ENCODE results near the gene KCNH1.

KCNH1 gene

DNA sequence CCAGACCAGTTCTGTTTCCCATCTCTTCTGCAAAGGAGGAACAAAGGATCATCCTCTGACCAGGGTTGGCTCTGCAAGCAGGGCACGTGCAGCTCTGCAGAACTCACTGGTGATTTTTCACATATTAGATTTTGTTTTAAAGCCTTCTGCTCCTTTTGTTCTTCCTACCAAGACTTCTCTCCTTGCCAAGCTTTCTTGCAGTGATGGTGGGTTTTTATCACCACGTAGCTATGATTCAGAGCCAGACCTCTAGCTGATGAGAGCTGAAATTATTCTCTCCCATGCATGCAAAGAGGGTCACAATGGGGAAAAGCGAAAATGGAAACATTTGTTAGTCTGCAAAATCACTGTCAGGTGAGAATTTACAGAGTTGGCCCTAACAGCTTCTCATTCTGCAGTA is 225.2 kb downstream of the KCNH1 start:
- H3K9me3 Mint-ChIP-seq, result no peaks in the 10 kb centered on the region
- no peak overlapping the region for H3K4me3 Mint-ChIP-seq
- no peak for ATAC-seq (replicated peaks)
- H3K27ac Mint-ChIP-seq, result no peak overlapping the region
- H3K4me1 Mint-ChIP-seq, result peaks cover 5 to 7% of the 10 kb centered on the region in 2 donors
- H3K27me3 Mint-ChIP-seq, result peaks cover 4 to 12% of the 10 kb centered on the region in 2 donors
- no peaks in the 10 kb centered on the region for H3K36me3 Mint-ChIP-seq
- no peak for DNase-seq

- no peak for ATAC-seq (replicated peaks)
- H3K4me3 Mint-ChIP-seq, result no peak overlapping the region
- H3K27me3 Mint-ChIP-seq, result peaks cover 4 to 12% of the 10 kb centered on the region in 2 donors
- H3K4me1 Mint-ChIP-seq, result peaks cover 5 to 7% of the 10 kb centered on the region in 2 donors
- no peaks in the 10 kb centered on the region for H3K9me3 Mint-ChIP-seq
- no peak for DNase-seq
- H3K27ac Mint-ChIP-seq, result no peak overlapping the region
- H3K36me3 Mint-ChIP-seq, result no peaks in the 10 kb centered on the region
Observed at GRCh38 chr1:210908257-210908656, 225.7 kb downstream of the KCNH1 start.

- ATAC-seq (replicated peaks) (no peak), DNase-seq (no peak)
- H3K4me1 Mint-ChIP-seq, result peaks cover 4 to 5% of the 10 kb centered on the region in 2 donors
- no peak overlapping the region for H3K4me3 Mint-ChIP-seq
- no peaks in the 10 kb centered on the region for H3K9me3 Mint-ChIP-seq
- H3K36me3 Mint-ChIP-seq, result no peaks in the 10 kb centered on the region
- peaks cover 0 to 12% of the 10 kb centered on the region in 2 donors for H3K27me3 Mint-ChIP-seq
- H3K27ac Mint-ChIP-seq, result no peak overlapping the region
Observed at GRCh38 chr1:210907251-210907805, 226.6 kb downstream of the KCNH1 start.

- H3K4me3 Mint-ChIP-seq, result no peak overlapping the region
- H3K27me3 Mint-ChIP-seq, result peaks cover 0 to 12% of the 10 kb centered on the region in 2 donors
- no peak overlapping the region for H3K27ac Mint-ChIP-seq
- DNase-seq (peak; percentile 3), ATAC-seq (replicated peaks) (peak; percentile 74)
- peaks cover 4 to 5% of the 10 kb centered on the region in 2 donors for H3K4me1 Mint-ChIP-seq
- no peaks in the 10 kb centered on the region for H3K36me3 Mint-ChIP-seq
- H3K9me3 Mint-ChIP-seq, result no peaks in the 10 kb centered on the region
Observed at GRCh38 chr1:210905944-210906453, 227.9 kb downstream of the KCNH1 start.

DNA sequence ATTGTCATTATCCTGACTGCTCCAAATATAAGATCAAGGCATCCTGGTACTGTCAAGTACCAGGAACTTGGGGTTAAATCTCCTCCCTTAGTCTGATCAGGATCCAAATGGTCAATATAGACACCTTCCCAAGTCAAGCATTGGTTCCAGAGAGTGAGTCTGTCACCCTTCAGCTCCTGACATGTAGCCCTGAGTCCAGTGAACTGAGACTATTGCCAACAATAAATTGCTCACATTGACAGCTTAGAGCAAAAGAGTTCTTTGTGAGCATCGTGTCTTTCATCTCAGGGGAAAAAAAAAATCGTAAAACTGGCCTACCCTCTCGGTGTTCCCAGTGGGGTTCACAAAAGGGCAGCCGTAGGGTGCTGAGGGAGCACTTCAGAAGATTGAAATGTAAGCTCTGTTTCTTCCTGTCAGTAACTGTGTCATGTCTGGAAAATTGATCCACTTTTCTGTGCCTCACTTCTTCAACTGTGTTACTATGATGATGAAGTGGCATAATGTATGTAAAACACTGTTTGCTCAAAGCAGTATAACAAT is 228.5 kb downstream of the KCNH1 start:
- Mint-ChIP-seq H3K9me3 (no peaks in the 10 kb centered on the region), H3K4me1 (peaks cover 4 to 5% of the 10 kb centered on the region in 2 donors), H3K4me3 (no peak overlapping the region), H3K27ac (no peak overlapping the region), H3K36me3 (no peaks in the 10 kb centered on the region), H3K27me3 (peaks cover 0 to 12% of the 10 kb centered on the region in 2 donors)
- no peak for ATAC-seq (replicated peaks)
- DNase-seq, result no peak

GRCh38 chr1:210901981-210902770 is 231.8 kb downstream of the KCNH1 start:
- peaks cover 0 to 2% of the 10 kb centered on the region in 2 donors for H3K9me3 Mint-ChIP-seq
- DNase-seq, result no peak
- H3K27me3 Mint-ChIP-seq, result peaks cover 1 to 4% of the 10 kb centered on the region in 2 donors
- H3K4me1 Mint-ChIP-seq, result peaks cover 4 to 5% of the 10 kb centered on the region in 2 donors
- ATAC-seq (replicated peaks), result no peak
- no peak overlapping the region for H3K4me3 Mint-ChIP-seq
- H3K27ac Mint-ChIP-seq, result no peak overlapping the region
- H3K36me3 Mint-ChIP-seq, result no peaks in the 10 kb centered on the region

- H3K27ac Mint-ChIP-seq, result no peak overlapping the region
- H3K4me3 Mint-ChIP-seq, result no peak overlapping the region
- H3K36me3 Mint-ChIP-seq, result no peaks in the 10 kb centered on the region
- peaks cover 0 to 2% of the 10 kb centered on the region in 2 donors for H3K9me3 Mint-ChIP-seq
- peaks cover under 1 to 2% of the 10 kb centered on the region in 2 donors for H3K4me1 Mint-ChIP-seq
- H3K27me3 Mint-ChIP-seq, result peaks cover 0 to 4% of the 10 kb centered on the region in 2 donors
- ATAC-seq (replicated peaks) (no peak), DNase-seq (no peak)
Observed at GRCh38 chr1:210900820-210901219, 233.1 kb downstream of the KCNH1 start.

- Mint-ChIP-seq H3K4me1 (no peaks in the 10 kb centered on the region), H3K9me3 (peaks cover 0 to 3% of the 10 kb centered on the region in 2 donors), H3K4me3 (no peak overlapping the region), H3K27me3 (peaks cover 0 to 4% of the 10 kb centered on the region in 2 donors), H3K36me3 (no peaks in the 10 kb centered on the region), H3K27ac (no peak overlapping the region)
- ATAC-seq (replicated peaks) (no peak), DNase-seq (no peak)
Observed at GRCh38 chr1:210900079-210900478, 233.9 kb downstream of the KCNH1 start.

GRCh38 chr1:210899676-210900075 is 234.3 kb downstream of the KCNH1 start:
- no peak overlapping the region for H3K27ac Mint-ChIP-seq
- H3K4me3 Mint-ChIP-seq, result no peak overlapping the region
- peaks cover 0 to 4% of the 10 kb centered on the region in 2 donors for H3K27me3 Mint-ChIP-seq
- no peaks in the 10 kb centered on the region for H3K36me3 Mint-ChIP-seq
- ATAC-seq (replicated peaks) (no peak), DNase-seq (no peak)
- peaks cover 0 to 3% of the 10 kb centered on the region in 2 donors for H3K9me3 Mint-ChIP-seq
- H3K4me1 Mint-ChIP-seq, result no peaks in the 10 kb centered on the region

DNA sequence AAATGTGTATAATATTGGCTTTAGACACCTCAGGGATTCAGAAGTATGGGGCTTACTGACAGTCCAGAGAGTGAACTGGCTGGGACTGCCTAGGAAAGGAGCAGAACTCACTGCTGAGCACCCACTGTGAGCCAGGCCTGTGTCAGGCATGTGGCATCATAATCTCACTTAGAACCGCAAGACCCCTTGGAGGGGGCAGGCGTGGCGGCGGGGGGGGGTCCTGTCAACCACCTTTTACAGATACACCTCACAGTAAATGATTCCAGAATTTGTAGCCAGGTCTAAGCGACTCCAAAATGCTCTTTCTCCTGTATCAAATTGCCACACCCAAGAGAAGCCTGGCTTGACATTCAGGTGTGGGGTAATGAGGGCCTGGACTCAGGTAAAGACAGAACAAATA is 235.5 kb downstream of the KCNH1 start:
- DNase-seq, result no peak
- H3K27ac Mint-ChIP-seq, result no peak overlapping the region
- H3K27me3 Mint-ChIP-seq, result peaks cover 0 to 4% of the 10 kb centered on the region in 2 donors
- no peaks in the 10 kb centered on the region for H3K4me1 Mint-ChIP-seq
- peaks cover 7 to 8% of the 10 kb centered on the region in 2 donors for H3K9me3 Mint-ChIP-seq
- no peak for ATAC-seq (replicated peaks)
- no peaks in the 10 kb centered on the region for H3K36me3 Mint-ChIP-seq
- H3K4me3 Mint-ChIP-seq, result no peak overlapping the region

DNA sequence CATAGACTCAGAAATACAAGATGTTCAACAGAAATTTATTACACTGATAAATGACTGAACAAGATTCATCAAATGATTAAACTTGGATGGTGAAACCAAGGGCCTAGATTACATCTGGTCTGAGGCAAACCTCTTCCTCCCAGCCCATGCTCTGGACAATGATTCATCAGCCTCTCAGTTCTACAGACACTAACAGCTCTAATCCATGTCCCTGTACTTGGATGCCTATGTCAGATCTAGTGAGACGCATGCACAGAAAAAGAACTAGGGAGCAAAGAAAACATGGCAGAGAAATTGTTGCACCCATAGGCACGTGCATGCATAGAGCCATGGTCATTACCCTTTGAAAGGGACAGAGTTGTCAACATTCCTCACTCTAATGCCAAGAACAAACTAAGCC is 250.1 kb downstream of the KCNH1 start:
- no peak for ATAC-seq (replicated peaks)
- peaks cover 0 to 4% of the 10 kb centered on the region in 2 donors for H3K9me3 Mint-ChIP-seq

DNA sequence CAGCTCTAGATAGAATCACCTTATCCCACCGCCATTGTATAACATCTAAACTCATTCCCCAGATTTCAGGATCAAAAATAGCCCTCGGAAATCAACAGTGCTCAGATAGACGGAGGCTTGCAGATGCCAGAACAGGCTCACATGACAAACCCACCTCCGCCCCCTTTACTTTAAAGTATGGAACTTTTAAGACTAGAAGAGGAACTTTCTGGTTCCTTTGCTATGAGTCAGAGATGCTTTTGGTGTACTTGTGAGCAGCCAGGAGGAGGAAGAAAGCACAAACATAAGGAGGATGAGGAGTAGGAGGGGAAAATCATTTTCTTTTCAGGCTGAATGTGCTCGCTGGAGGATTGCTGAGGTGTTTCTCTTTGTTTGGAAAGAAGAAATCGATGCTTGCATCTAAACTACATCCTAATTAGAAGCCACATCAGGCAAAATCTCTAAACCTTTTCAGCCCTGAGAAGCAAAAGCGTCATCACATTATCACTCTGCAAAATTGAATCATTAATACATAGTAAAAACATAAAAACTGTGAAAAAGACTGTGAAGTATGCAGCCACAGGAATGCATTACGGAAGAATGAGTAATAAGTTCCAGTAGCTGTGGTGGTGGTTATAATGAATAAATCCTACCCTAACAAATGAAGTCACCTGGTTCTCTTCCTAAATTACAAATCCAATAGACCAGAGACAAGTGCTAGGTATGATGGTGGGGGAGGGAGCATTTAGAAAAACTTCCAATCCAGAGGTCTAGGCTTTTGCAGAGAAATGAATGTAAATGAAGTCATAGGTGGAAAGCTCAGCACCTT is 251.3 kb downstream of the KCNH1 start:
- H3K27ac Mint-ChIP-seq, result no peak overlapping the region
- no peaks in the 10 kb centered on the region for H3K4me1 Mint-ChIP-seq
- H3K36me3 Mint-ChIP-seq, result no peaks in the 10 kb centered on the region
- no peak overlapping the region for H3K4me3 Mint-ChIP-seq
- ATAC-seq (replicated peaks), result no peak
- peaks cover 0 to 9% of the 10 kb centered on the region in 2 donors for H3K9me3 Mint-ChIP-seq
- no peak for DNase-seq
- H3K27me3 Mint-ChIP-seq, result peaks cover 0 to 8% of the 10 kb centered on the region in 2 donors

More for the DNA sequence above, 250.1 kb downstream of the KCNH1 start:
- Mint-ChIP-seq H3K36me3 (no peaks in the 10 kb centered on the region), H3K4me1 (no peaks in the 10 kb centered on the region), H3K27me3 (peaks cover 0 to 4% of the 10 kb centered on the region in 2 donors), H3K4me3 (no peak overlapping the region), H3K27ac (no peak overlapping the region)
- no peak for DNase-seq

DNA sequence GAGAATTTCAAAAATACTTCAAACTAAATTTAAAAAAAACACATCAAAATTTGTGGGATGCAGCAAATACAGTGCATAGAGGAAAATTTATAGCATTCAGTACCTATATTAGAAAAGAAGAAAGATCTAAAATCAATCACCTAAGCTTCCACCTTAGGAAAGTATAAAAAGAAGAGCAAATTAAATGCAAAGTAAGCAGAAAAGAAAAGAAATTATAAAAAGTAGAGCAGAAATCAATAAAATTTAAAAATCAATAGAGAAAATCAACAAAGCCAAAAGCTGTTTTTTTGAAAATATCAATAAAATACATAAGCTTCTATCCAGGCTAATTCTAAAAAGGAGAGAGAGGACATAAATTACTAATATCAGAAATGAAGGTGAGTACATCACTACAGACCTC is 255.4 kb downstream of the KCNH1 start:
- Mint-ChIP-seq H3K27ac (no peak overlapping the region), H3K9me3 (peaks cover 0 to 5% of the 10 kb centered on the region in 2 donors), H3K36me3 (no peaks in the 10 kb centered on the region), H3K27me3 (peaks cover 6 to 8% of the 10 kb centered on the region in 2 donors), H3K4me3 (no peak overlapping the region), H3K4me1 (no peaks in the 10 kb centered on the region)
- DNase-seq, result no peak
- no peak for ATAC-seq (replicated peaks)

GRCh38 chr1:210876275-210876674 is 257.7 kb downstream of the KCNH1 start:
- Mint-ChIP-seq H3K4me3 (no peak overlapping the region), H3K4me1 (no peaks in the 10 kb centered on the region), H3K27ac (no peak overlapping the region), H3K9me3 (peaks cover 1 to 5% of the 10 kb centered on the region in 2 donors), H3K27me3 (peaks cover 6 to 11% of the 10 kb centered on the region in 2 donors), H3K36me3 (no peaks in the 10 kb centered on the region)
- DNase-seq (no peak), ATAC-seq (replicated peaks) (no peak)
